Activated naive CD4-positive, alpha-beta T cell treated with Interleukin-2 at 50 U/mL for 16 hours (primary cell): ENCODE results near the gene GRIP2.

Experiments
- DNase-seq: peaks from one replicate; pipeline ENCODE4 v3.0.0-alpha.2; 2020

GRIP2 gene

GRCh38 chr3:14538451-14539088 is 1.6 kb downstream of the GRIP2 start:
- no peak for DNase-seq

GRCh38 chr3:14537590-14538450 is 2.3 kb downstream of the GRIP2 start:
- no peak for DNase-seq

GRCh38 chr3:14536837-14537589 is 3.1 kb downstream of the GRIP2 start:
- DNase-seq: no peak

GRCh38 chr3:14536055-14536815 is 3.9 kb downstream of the GRIP2 start:
- no peak for DNase-seq

- DNase-seq: no peak
Measured at GRCh38 chr3:14535616-14536015, 4.5 kb downstream of the GRIP2 start.

GRCh38 chr3:14534516-14535191 is 5.5 kb downstream of the GRIP2 start:
- no peak for DNase-seq

GRCh38 chr3:14533457-14533958 is 6.6 kb downstream of the GRIP2 start:
- DNase-seq: no peak

GRCh38 chr3:14532691-14533456 is 7.3 kb downstream of the GRIP2 start:
- DNase-seq: no peak

- no peak for DNase-seq
Measured at GRCh38 chr3:14531856-14532395, 8.2 kb downstream of the GRIP2 start.

GRCh38 chr3:14528081-14528480 is 12.1 kb downstream of the GRIP2 start:
- no peak for DNase-seq

- DNase-seq: no peak
Measured at GRCh38 chr3:14525685-14526631, 14.2 kb downstream of the GRIP2 start.

GRCh38 chr3:14524920-14525660 is 15.1 kb downstream of the GRIP2 start:
- no peak for DNase-seq

- no peak for DNase-seq
Measured at GRCh38 chr3:14524311-14524711, 15.8 kb downstream of the GRIP2 start.

GRCh38 chr3:14523792-14524191 is 16.4 kb downstream of the GRIP2 start:
- no peak for DNase-seq

- DNase-seq: no peak
Measured at GRCh38 chr3:14522768-14523167, 17.4 kb downstream of the GRIP2 start.

- no peak for DNase-seq
Measured at GRCh38 chr3:14522129-14522691, 17.9 kb downstream of the GRIP2 start.

- no peak for DNase-seq
Measured at GRCh38 chr3:14521611-14522010, 18.5 kb downstream of the GRIP2 start.

GRCh38 chr3:14520967-14521366 is 19.2 kb downstream of the GRIP2 start:
- DNase-seq: no peak

GRCh38 chr3:14520149-14520548 is 20.0 kb downstream of the GRIP2 start:
- DNase-seq: no peak
